Choroid plexus epithelial cell (primary cell): Measurements from ENCODE around the gene ZNF526.
A peak's percentile ranks its signal among the peaks of the same experiment; 100 is the strongest.

Experiments used
- DNase-seq: peaks from one replicate; pipeline ENCODE4 v3.0.0-alpha.2; 2010; ENCODE audit warnings: low read depth
- H3K4me3 ChIP-seq: 2 replicates; pipeline ENCODE4 v1.5.1; 2011; ENCODE audit warnings: low read depth, mild to moderate bottlenecking, control low read depth, low read length, moderate library complexity
- CTCF ChIP-seq: conservative IDR thresholded peaks from 2 replicates; pipeline ENCODE4 v1.5.1; 2011; ENCODE audit warnings: low read depth, mild to moderate bottlenecking, control low read depth, inconsistent platforms, low read length, moderate library complexity

The ZNF526 gene

GRCh38 chr19:42242512-42243409 lies 22.6 kb downstream of the ZNF526 start, which contains the start of gene GSK3A:
GSK3A (minus strand) TSS chr19:42242602; CDS start chr19:42242465, 137 bp downstream.
- no peak for TF ChIP-seq CTCF
- peak within 1 kb of the TSS; percentile 60 for H3K4me3 ChIP-seq

GRCh38 chr19:42244347-42245220 lies 24.5 kb downstream of the ZNF526 start:
- TF ChIP-seq CTCF = peak; percentile 75
- peak; percentile 95 for DNase-seq
- peak overlapping the region; percentile 60 for H3K4me3 ChIP-seq

More at GRCh38 chr19:42242512-42243409, 22.6 kb downstream of the ZNF526 start, which contains the start of gene GSK3A:
- DNase-seq = peak; percentile 100

- H3K4me3 ChIP-seq = no peak overlapping the region
- TF ChIP-seq CTCF = no peak
- no peak for DNase-seq
These were observed 25.1 kb downstream of the ZNF526 start for GRCh38 chr19:42245231-42245630.

- TF ChIP-seq CTCF = peak; percentile 81
- H3K4me3 ChIP-seq = no peak overlapping the region
- DNase-seq = peak; percentile 83
These were observed 26.2 kb downstream of the ZNF526 start for GRCh38 chr19:42246143-42246921.

GRCh38 chr19:42246922-42247639 lies 27.0 kb downstream of the ZNF526 start:
- DNase-seq = no peak

More at GRCh38 chr19:42246922-42247639, 27.0 kb downstream of the ZNF526 start:
- no peak for TF ChIP-seq CTCF
- H3K4me3 ChIP-seq = no peak overlapping the region
